K562 (cell line): Measurements from ENCODE around the gene FIZ1. TPM values are rescaled to one million over a fixed set of nuclear protein-coding genes. Genes with fewer than 3 reads are reported as not detected.

Source experiments
- CBFA2T3 ChIP-seq: fragments of 450-650 bp; IDR thresholded peaks from 2 replicates; pipeline ENCODE4 v1.6.1; 2017
- CTBP1 ChIP-seq: fragments of 450-650 bp; IDR thresholded peaks from 2 replicates; pipeline ENCODE4 v1.6.1; 2016; ENCODE audit warnings: borderline replicate concordance
- EP400 ChIP-seq: fragments of 450-650 bp; IDR thresholded peaks from 2 replicates; pipeline ENCODE4 v1.6.1; 2017; ENCODE audit warnings: antibody characterized with exemption, mild to moderate bottlenecking, moderate library complexity
- ESRRA ChIP-seq: fragments of 450-650 bp; IDR thresholded peaks from 2 replicates; pipeline ENCODE4 v1.6.1; 2014; ENCODE audit warnings: low read depth, mild to moderate bottlenecking, moderate library complexity, borderline replicate concordance
- ETV5 ChIP-seq: sonication (generic); formaldehyde crosslinking; IDR thresholded peaks from 2 replicates; pipeline ENCODE4 v1.4.0; 2020; ENCODE audit warnings: low read depth, mild to moderate bottlenecking, missing genetic modification reagents
- NR2C2 ChIP-seq, 2 experiments: fragments of 200-800 bp in 1 of 2; sonication (Bioruptor generic) in 1 of 2; sonication (generic) in 1 of 2; formaldehyde crosslinking in 1 of 2; IDR thresholded peaks; 2 replicates each; pipeline versions ENCODE4 v1.6.1 to v1.8.0; 2016 to 2022; ENCODE audit warnings: mild to moderate bottlenecking in 1 of 2, missing compliant biosample characterization in 1 of 2, missing genetic modification characterization in 1 of 2, missing genetic modification reagents in 1 of 2
- PHB ChIP-seq: fragments of 250-450 bp; sonication (Bioruptor Pico); IDR thresholded peaks from 2 replicates; pipeline ENCODE4 v1.5.0; 2021
- RB1 ChIP-seq: fragments of 450-650 bp; IDR thresholded peaks from 2 replicates; pipeline ENCODE4 v1.6.1; 2017; ENCODE audit warnings: low read depth, mild to moderate bottlenecking
- RBM39 ChIP-seq: fragments of 200-400 bp; formaldehyde crosslinking; optimal IDR thresholded peaks from 2 replicates; pipeline ENCODE3; 2018; ENCODE audit warnings: low read depth, low read length
- REST ChIP-seq, 2 experiments: fragments of 450-650 bp; formaldehyde crosslinking in 1 of 2; IDR thresholded peaks; 2 replicates each; pipeline versions ENCODE4 v1.4.0 to v1.6.1; 2014 to 2020; ENCODE audit warnings: mild to moderate bottlenecking in 2 of 2, borderline replicate concordance in 1 of 2, low read depth in 1 of 2
- SMARCA5 ChIP-seq: fragments of 450-650 bp; IDR thresholded peaks from 2 replicates; pipeline ENCODE4 v1.6.1; 2016
- ZBTB33 ChIP-seq: sonication (generic); formaldehyde crosslinking; IDR thresholded peaks from 2 replicates; pipeline ENCODE4 v1.8.1; 2023; ENCODE audit warnings: mild to moderate bottlenecking, missing genetic modification reagents
- ZBTB7A ChIP-seq: IDR thresholded peaks from 2 replicates; pipeline ENCODE4 v1.6.1; 2011; ENCODE audit warnings: low read depth, mild to moderate bottlenecking, low read length, moderate library complexity, borderline replicate concordance; ENCODE audit not compliant: control insufficient read depth
- polyA plus RNA-seq, 8 experiments: library from polyadenylated mRNA; depleted of rRNA in 4 of 8; stranded (reverse) in 5 of 8; unstranded in 3 of 8; fragments of >200 nt; fragmentation: Nextera tagmentation in 2 of 8; fragmentation: Illumina TruSeq in 1 of 8; extraction: Ambion mirVana in 2 of 8; extraction: Trizol in 1 of 8; gene quantifications; 2 replicates each; pipeline versions ENCODE4 v1.2.1 to v1.2.3, GENCODE V29; 2011 to 2014; ENCODE audit warnings: inconsistent platforms in 1 of 8, missing spikeins in 1 of 8
- total RNA-seq, 7 experiments: library from RNA; depleted of rRNA in 6 of 7; stranded (reverse); fragments of >200 nt in 6 of 7; fragmentation: Illumina TruSeq in 2 of 7; extraction: Trizol in 2 of 7; gene quantifications; 2 replicates each; pipeline versions ENCODE4 v1.2.1 to v1.2.3, GENCODE V29; 2011 to 2021; ENCODE audit warnings: low replicate concordance in 1 of 7
- TF ChIP-seq, protein P1 (sequence below): IDR thresholded peaks from 2 replicates; pipeline ENCODE4 v1.6.1; 2011; ENCODE audit warnings: borderline replicate concordance, low read depth, mild to moderate bottlenecking, moderate library complexity, low read length; ENCODE audit not compliant: insufficient read depth, poor library complexity, severe bottlenecking

Gene FIZ1
- total and polyA plus RNA-seq, 9 of the 15 experiments (the other 6 are each of a cell fraction or from before 2014, with no cell fraction given), result 0.79 to 17.5 (median 5.5) TPM

DNA sequence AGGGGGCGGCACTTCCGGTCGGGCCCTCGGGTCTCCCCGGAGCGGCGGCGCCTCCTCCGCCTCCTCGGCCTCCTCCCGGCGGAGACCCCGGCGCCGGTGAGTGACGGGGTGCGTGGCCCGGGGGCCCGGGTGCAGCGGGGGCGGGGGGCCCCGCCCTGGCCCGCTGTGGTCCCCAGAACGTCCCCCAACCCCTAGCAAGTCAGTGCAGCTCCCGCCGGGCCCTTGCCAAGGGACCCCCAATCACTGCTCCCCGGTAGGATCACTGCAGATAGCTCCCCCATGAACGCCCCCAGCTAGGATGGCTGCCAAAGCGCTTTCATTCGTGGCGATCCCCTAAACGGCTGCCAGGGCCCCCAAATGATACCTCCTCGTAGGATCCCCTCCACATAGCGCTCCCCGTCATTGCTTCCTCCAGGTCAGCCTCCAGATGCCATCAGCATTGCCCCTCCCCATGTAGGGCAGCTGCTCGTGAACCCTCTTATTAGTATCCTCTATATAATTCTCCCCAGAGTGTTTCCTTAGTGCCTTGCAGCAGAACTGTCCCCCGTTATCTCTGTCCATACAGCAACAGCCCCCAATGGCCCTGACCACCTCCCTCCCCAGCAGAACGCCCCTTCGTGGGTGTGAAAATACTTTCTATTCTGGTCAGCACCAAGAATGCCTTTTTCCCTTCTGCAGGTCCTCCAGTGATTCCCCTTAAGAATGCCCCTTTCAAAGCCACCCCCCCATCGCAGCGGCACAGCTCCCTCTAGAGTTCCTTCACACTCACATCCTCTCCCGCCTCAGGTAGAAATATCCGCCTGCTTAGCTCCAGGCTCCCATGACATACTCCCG, 6.5 kb upstream of the FIZ1 start, which contains the start of gene ZNF865 (continued):
- TF ChIP-seq NR2C2 (CRISPR knock-in tag; IDR thresholded peaks at IDR 0.05) (no peak), NR2C2 (tag; IDR thresholded peaks at IDR 0.05) (peak; percentile 56), EP400 (peak; percentile 27; the same call in 1 of the 2 replicates), PHB (CRISPR knock-in tag) (no peak), CBFA2T3 (peak; percentile 5; the same call in 1 of the 2 replicates), ESRRA (0 out of 2 replicates have a peak, but pooled peaks have one; percentile 10), ETV5 (peak; percentile 76; the same call in 1 of the 2 replicates), REST (IDR thresholded peaks at IDR 0.05; ENCODE audit: borderline replicate concordance) (peak; percentile 81), REST (CRISPR knock-in tag; IDR thresholded peaks at IDR 0.05; ENCODE audit: low read depth) (no peak; the same call in 1 of the 2 replicates), RB1 (peak; percentile 44; the same call in 1 of the 2 replicates), CTBP1 (peak; percentile 66), SMARCA5 (0 out of 2 replicates have a peak, but pooled peaks have one; percentile 70), ZBTB7A (peak; percentile 69; the same call in 1 of the 2 replicates), ZBTB33 (CRISPR knock-in tag) (peak; percentile 21; the same call in 1 of the 2 replicates), RBM39 (peak; percentile 27)
- TF ChIP-seq, protein P1, sequence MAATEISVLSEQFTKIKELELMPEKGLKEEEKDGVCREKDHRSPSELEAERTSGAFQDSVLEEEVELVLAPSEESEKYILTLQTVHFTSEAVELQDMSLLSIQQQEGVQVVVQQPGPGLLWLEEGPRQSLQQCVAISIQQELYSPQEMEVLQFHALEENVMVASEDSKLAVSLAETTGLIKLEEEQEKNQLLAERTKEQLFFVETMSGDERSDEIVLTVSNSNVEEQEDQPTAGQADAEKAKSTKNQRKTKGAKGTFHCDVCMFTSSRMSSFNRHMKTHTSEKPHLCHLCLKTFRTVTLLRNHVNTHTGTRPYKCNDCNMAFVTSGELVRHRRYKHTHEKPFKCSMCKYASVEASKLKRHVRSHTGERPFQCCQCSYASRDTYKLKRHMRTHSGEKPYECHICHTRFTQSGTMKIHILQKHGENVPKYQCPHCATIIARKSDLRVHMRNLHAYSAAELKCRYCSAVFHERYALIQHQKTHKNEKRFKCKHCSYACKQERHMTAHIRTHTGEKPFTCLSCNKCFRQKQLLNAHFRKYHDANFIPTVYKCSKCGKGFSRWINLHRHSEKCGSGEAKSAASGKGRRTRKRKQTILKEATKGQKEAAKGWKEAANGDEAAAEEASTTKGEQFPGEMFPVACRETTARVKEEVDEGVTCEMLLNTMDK, result peak; percentile 24
